Measurements from ENCODE around the gene PFN4. TPM values are rescaled to one million over a fixed set of nuclear protein-coding genes. Genes with fewer than 3 reads are reported as not detected.

Gene PFN4
- total and polyA plus RNA-seq, 7 donors, result 0.12 to 1.9 TPM; not detected in 5

DNA sequence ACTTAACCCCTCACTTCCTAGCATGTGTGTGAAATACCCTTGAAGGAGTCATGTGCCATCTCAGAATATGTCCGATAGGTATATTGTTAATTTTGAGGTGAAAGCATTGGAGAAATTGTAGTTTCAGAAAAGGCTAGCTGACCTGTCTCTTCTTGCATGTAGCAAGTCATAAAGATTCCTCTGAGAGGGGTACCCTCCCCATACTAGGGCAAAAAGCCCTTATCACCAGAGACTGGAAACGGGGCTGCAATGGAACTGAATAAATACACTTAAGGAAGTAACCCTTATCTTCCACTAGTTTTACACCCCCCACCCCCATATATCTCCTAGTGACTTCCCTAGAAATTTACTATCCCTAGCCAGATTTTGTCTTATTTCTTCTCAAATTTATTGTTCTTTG, 45.3 kb downstream of the PFN4 start:
- WGBS, 2 donors, result 23 to 54% methylated on average over 2 of the region's 2 CpGs
- intact Hi-C loops (cut with DNase I), result loop anchor here (2.0 to 5.0 kb wide), 5 partner anchors 31 to 414 kb away; partner anchors contain the start of genes ATAD2B, FAM228B, NCOA1 and PFN4
- H3K36me3 ChIP-seq, result peaks cover 0 to 48% (median 8%) of the 10 kb centered on the region in 4 donors
- no peaks in the 10 kb centered on the region for H3K9me3 ChIP-seq
- H3K4me3 ChIP-seq, result peak overlapping the region in 3 of 4 donors; percentile 52 to 88 (median 69)
- DNase-seq, result no peak
- peaks cover 0 to 23% (median 20%) of the 10 kb centered on the region in 4 donors for H3K4me1 ChIP-seq
- no peaks in the 10 kb centered on the region for H3K27me3 ChIP-seq
- TF ChIP-seq POLR2AphosphoS5 (IDR thresholded peaks at IDR 0.05) (no peak), EP300 (IDR thresholded peaks at IDR 0.05) (no peak), POLR2A (IDR thresholded peaks at IDR 0.05) (no peak)
- TF ChIP-seq, protein P1, sequence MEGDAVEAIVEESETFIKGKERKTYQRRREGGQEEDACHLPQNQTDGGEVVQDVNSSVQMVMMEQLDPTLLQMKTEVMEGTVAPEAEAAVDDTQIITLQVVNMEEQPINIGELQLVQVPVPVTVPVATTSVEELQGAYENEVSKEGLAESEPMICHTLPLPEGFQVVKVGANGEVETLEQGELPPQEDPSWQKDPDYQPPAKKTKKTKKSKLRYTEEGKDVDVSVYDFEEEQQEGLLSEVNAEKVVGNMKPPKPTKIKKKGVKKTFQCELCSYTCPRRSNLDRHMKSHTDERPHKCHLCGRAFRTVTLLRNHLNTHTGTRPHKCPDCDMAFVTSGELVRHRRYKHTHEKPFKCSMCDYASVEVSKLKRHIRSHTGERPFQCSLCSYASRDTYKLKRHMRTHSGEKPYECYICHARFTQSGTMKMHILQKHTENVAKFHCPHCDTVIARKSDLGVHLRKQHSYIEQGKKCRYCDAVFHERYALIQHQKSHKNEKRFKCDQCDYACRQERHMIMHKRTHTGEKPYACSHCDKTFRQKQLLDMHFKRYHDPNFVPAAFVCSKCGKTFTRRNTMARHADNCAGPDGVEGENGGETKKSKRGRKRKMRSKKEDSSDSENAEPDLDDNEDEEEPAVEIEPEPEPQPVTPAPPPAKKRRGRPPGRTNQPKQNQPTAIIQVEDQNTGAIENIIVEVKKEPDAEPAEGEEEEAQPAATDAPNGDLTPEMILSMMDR (IDR thresholded peaks at IDR 0.05), result no peak
- peak overlapping the region; percentile 91 to 96 (median 92) for H3K27ac ChIP-seq

DNA sequence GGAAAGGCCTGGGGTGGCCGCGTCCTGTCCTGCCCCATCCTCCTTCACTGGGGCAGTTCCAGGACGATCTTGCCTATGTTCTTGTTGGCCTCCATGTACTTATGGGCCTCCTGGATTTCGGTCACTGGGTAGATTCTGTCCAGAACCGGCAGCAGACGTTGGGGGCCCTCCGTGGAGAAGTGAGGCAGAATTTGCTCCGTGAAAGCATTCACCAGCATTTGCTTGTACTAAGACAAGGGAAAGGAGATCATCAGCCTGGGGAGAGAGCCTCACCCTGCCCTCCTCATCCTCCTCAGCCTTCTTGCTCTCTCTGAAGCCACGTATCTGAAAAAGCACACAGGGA, 45.6 kb downstream of the PFN4 start:
- intact Hi-C loops (cut with DNase I), result loop anchor here (2.0 to 5.0 kb wide), 5 partner anchors 31 to 415 kb away; partner anchors contain the start of genes ATAD2B, FAM228B, NCOA1 and PFN4
- H3K27me3 ChIP-seq, result no peaks in the 10 kb centered on the region
- 5 to 13% methylated on average over 9 of the region's 9 CpGs for WGBS, 2 donors
- peak overlapping the region; percentile 52 to 88 (median 66) for H3K4me3 ChIP-seq
- TF ChIP-seq EP300 (IDR thresholded peaks at IDR 0.05), result no peak
- TF ChIP-seq POLR2AphosphoS5 (IDR thresholded peaks at IDR 0.05), result no peak
- TF ChIP-seq, protein P1 (IDR thresholded peaks at IDR 0.05), result no peak
- no peak for TF ChIP-seq POLR2A (IDR thresholded peaks at IDR 0.05)
- DNase-seq, result no peak
- peak overlapping the region; percentile 91 to 96 (median 92) for H3K27ac ChIP-seq
- H3K4me1 ChIP-seq, result peaks cover 0 to 22% (median 20%) of the 10 kb centered on the region in 4 donors
- no peaks in the 10 kb centered on the region for H3K9me3 ChIP-seq
- peaks cover 0 to 48% (median 8%) of the 10 kb centered on the region in 4 donors for H3K36me3 ChIP-seq

DNA sequence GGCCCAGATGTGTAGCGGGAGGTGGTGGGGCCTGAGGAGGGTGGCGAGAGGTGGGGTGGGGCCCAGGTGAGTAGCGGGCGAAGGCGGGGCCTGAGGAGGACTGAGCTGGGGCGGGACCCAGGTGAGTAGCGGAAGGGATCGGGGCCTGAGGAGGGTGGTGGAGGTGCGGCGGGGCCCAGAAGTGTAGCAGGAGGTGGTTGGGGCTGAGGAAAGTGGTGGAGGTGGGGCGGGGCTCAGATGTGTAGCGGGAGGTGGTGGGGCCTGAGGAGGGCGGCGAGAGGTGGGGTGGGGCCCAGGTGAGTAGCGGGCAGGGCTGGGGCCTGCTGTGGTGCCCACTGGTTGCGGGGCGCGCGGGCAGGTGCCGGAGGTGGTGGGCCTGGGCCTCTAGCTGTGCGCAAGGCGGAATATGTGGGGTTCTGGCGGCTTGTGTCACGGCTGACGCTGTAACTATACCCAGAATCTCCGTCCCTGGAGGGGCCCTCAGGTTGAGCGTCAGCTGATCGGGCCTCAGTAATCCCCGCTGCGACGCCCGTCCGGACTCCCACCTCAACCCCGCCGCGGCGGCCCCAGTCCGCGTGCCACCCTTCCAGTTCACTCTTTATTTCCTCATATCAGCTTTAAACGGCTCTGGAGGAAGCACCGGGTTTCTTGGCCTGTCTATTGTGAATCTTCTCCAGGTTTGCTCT, 46.1 kb downstream of the PFN4 start:
- H3K9me3 ChIP-seq, result no peaks in the 10 kb centered on the region
- no peak for DNase-seq
- H3K27ac ChIP-seq, result peak overlapping the region; percentile 91 to 96 (median 92)
- H3K4me1 ChIP-seq, result peaks cover 0 to 22% (median 20%) of the 10 kb centered on the region in 4 donors
- no peaks in the 10 kb centered on the region for H3K27me3 ChIP-seq
- H3K36me3 ChIP-seq, result peaks cover 0 to 48% (median 6%) of the 10 kb centered on the region in 4 donors
- intact Hi-C loops (cut with DNase I), result loop anchor here (2.0 to 5.0 kb wide), 5 partner anchors 30 to 415 kb away; partner anchors contain the start of genes ATAD2B, FAM228B, NCOA1 and PFN4
- 0 to 1% methylated on average over 41 of the region's 41 CpGs for WGBS, 2 donors
- peak overlapping the region; percentile 52 to 88 (median 66) for H3K4me3 ChIP-seq
- TF ChIP-seq POLR2AphosphoS5 (IDR thresholded peaks at IDR 0.05), result peak in 1 of 4 donors; percentile 10
- TF ChIP-seq POLR2A (IDR thresholded peaks at IDR 0.05), result peak in 1 of 2 donors; percentile 41
- no peak for TF ChIP-seq EP300 (IDR thresholded peaks at IDR 0.05)

DNA sequence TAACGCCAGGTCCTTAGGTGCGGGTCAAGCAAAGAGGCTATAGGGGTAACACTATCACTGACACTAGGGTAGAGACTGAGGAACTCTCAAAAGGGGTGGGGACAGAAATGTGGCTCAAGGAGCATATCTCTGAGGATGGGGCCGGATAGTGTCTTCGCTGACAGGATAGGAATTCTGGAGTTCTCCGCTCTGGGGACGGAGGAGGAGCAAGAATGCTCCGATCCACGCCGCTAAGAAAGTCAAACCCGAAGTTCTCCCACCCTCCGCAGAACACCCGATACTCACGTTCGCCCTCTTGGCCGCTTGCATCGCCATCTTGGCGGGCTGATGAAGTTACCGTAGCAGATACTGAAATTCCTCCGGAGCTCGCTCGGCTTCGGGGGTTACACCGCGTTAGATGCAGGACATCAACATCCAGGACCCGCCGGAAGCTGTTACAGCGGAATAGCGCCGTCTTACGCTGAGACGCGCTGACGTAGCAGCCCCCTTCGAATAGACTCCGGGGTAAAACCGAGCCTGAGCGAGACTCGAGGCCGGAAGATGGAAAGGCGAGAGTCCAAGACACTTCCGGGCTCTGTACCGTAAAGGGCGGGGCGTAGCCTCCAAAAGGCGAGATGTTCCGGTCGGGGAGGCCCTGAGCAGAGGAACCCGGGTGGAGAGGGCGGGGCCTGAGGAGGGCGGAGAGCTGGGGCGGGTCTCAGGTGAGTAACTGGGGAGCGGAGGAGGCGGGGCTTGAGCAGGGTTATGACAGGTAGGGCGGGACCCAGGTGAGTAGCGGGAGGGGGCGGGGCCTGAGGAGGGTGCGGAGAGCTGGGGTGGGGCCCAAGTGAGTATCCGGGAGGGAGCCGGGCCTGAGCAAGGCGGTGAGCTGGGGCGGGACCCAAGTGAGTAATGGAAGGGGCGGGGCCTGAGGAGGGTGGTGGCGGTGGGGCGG, 47.0 kb downstream of the PFN4 start, which contains the start of gene SF3B6:
Gene SF3B6, minus strand, starts transcription at position 412 of the 934 bp plus-strand sequence. Its CDS starts 97 bp downstream, at position 315.
- intact Hi-C loops (cut with DNase I), result loop anchor here (2.0 to 5.0 kb wide), 5 partner anchors 29 to 416 kb away; partner anchors contain the start of genes ATAD2B, FAM228B, NCOA1 and PFN4
- TF ChIP-seq POLR2A (IDR thresholded peaks at IDR 0.05) (peak; percentile 44 to 56), EP300 (IDR thresholded peaks at IDR 0.05) (peak in 1 of 4 donors; percentile 70), POLR2AphosphoS5 (IDR thresholded peaks at IDR 0.05) (peak; percentile 70 to 90 (median 88))
- TF ChIP-seq, protein P1 (IDR thresholded peaks at IDR 0.05), result no peak
- peak within 1 kb of the TSS; percentile 91 to 96 (median 92) for H3K27ac ChIP-seq
- no peaks in the 10 kb centered on the region for H3K27me3 ChIP-seq
- DNase-seq, result peak; percentile 99
- peaks cover 0 to 48% (median 6%) of the 10 kb centered on the region in 4 donors for H3K36me3 ChIP-seq
- 0 to 1% methylated on average over 64 of the region's 64 CpGs for WGBS, 2 donors
- peaks cover 0 to 22% (median 20%) of the 10 kb centered on the region in 4 donors for H3K4me1 ChIP-seq
- H3K9me3 ChIP-seq, result no peaks in the 10 kb centered on the region
- peak within 1 kb of the TSS; percentile 52 to 88 (median 66) for H3K4me3 ChIP-seq
